ENCODE measurements around the gene ISM1.

DNA sequence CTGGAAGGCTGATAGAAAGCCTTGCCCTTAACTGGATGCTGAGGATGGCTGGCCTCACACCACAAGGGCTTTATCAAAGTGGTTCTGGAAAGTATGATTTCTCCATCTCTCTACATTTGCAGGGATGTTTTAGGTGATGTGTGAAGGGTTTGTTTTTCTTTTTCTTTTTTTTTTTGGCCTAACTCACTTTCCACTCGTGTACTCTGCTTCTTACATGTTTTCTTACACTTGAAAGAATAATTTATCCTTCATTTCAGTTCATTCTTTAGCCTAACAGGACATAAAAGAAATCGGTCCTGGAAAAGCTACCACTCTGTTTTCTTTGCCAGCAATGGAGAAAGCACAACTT, 41.2 kb downstream of the ISM1 start:
- TF ChIP-seq, protein P1, sequence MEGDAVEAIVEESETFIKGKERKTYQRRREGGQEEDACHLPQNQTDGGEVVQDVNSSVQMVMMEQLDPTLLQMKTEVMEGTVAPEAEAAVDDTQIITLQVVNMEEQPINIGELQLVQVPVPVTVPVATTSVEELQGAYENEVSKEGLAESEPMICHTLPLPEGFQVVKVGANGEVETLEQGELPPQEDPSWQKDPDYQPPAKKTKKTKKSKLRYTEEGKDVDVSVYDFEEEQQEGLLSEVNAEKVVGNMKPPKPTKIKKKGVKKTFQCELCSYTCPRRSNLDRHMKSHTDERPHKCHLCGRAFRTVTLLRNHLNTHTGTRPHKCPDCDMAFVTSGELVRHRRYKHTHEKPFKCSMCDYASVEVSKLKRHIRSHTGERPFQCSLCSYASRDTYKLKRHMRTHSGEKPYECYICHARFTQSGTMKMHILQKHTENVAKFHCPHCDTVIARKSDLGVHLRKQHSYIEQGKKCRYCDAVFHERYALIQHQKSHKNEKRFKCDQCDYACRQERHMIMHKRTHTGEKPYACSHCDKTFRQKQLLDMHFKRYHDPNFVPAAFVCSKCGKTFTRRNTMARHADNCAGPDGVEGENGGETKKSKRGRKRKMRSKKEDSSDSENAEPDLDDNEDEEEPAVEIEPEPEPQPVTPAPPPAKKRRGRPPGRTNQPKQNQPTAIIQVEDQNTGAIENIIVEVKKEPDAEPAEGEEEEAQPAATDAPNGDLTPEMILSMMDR (IDR thresholded peaks at IDR 0.05), result no peak
- no peak for TF ChIP-seq POLR2A (IDR thresholded peaks at IDR 0.05)

Measured in prostate gland (tissue), 2 donors.